Type B pancreatic cell (in vitro differentiated cells): ENCODE results near the gene SEC16B. TPM values are rescaled to one million over a fixed set of nuclear protein-coding genes. Genes with fewer than 3 reads are reported as not detected.

ENCODE experiments used
- DNase-seq: peaks from one replicate; pipeline ENCODE4 v3.0.0; 2021; ENCODE audit warnings: mixed read lengths; ENCODE audit not compliant: unreplicated experiment; ENCODE audit errors: extremely low spot score
- H3K27ac Mint-ChIP-seq: 2 replicates; pipeline ENCODE4 v1.8.0; 2021; ENCODE audit warnings: mild to moderate bottlenecking, mixed read lengths
- H3K27me3 Mint-ChIP-seq: 2 replicates; pipeline ENCODE4 v1.8.0; 2021; ENCODE audit warnings: mixed read lengths
- H3K36me3 Mint-ChIP-seq: 2 replicates; pipeline ENCODE4 v1.8.0; 2021; ENCODE audit warnings: mixed read lengths
- H3K4me1 Mint-ChIP-seq: one replicate; pipeline ENCODE4 v1.8.0; 2021; ENCODE audit warnings: mixed read lengths; ENCODE audit not compliant: unreplicated experiment
- H3K4me3 Mint-ChIP-seq: 2 replicates; pipeline ENCODE4 v1.8.0; 2021; ENCODE audit warnings: mild to moderate bottlenecking, mixed read lengths
- H3K9me3 Mint-ChIP-seq: 2 replicates; pipeline ENCODE4 v1.8.0; 2021; ENCODE audit warnings: mixed read lengths
- total RNA-seq: library from RNA; stranded (reverse); gene quantifications from 2 replicates; pipeline ENCODE4 v1.2.1, GENCODE V29; 2021; ENCODE audit warnings: low replicate concordance
- TF ChIP-seq, protein P1 (sequence below): fragments of 200-600 bp; sonication (generic); conservative IDR thresholded peaks from 2 replicates; pipeline ENCODE4 v1.5.0; 2021; ENCODE audit warnings: antibody characterized with exemption, mild to moderate bottlenecking

SEC16B gene
- total RNA-seq, 1 donor from 2014 or later = 1.3 TPM

DNA sequence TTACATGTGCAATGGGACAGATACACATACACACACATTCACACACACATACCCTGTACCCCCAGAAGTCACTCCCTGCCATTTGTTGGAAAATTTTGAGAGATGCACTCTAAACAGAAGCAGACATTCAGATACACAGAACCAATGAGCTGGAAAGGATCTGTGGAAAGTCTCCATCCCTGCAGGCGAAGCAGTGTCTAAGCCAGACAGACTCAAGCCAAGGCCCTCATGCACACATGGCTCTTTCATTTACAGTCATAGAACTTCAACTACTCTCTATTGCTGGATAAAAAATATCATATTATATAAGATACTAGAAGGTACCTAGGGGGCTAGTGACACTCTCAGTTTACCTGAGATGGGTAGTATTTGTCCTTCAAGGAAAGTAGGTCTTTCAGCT, 7.3 kb upstream of the SEC16B start:
- no peaks in the 10 kb centered on the region for H3K9me3 Mint-ChIP-seq
- no peak overlapping the region for H3K27ac Mint-ChIP-seq
- peaks cover 7% of the 10 kb centered on the region for H3K4me1 Mint-ChIP-seq
- no peak for DNase-seq
- H3K36me3 Mint-ChIP-seq = no peaks in the 10 kb centered on the region
- H3K4me3 Mint-ChIP-seq = no peak overlapping the region
- TF ChIP-seq, protein P1, sequence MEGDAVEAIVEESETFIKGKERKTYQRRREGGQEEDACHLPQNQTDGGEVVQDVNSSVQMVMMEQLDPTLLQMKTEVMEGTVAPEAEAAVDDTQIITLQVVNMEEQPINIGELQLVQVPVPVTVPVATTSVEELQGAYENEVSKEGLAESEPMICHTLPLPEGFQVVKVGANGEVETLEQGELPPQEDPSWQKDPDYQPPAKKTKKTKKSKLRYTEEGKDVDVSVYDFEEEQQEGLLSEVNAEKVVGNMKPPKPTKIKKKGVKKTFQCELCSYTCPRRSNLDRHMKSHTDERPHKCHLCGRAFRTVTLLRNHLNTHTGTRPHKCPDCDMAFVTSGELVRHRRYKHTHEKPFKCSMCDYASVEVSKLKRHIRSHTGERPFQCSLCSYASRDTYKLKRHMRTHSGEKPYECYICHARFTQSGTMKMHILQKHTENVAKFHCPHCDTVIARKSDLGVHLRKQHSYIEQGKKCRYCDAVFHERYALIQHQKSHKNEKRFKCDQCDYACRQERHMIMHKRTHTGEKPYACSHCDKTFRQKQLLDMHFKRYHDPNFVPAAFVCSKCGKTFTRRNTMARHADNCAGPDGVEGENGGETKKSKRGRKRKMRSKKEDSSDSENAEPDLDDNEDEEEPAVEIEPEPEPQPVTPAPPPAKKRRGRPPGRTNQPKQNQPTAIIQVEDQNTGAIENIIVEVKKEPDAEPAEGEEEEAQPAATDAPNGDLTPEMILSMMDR = no peak
- H3K27me3 Mint-ChIP-seq = peaks cover 8% of the 10 kb centered on the region

DNA sequence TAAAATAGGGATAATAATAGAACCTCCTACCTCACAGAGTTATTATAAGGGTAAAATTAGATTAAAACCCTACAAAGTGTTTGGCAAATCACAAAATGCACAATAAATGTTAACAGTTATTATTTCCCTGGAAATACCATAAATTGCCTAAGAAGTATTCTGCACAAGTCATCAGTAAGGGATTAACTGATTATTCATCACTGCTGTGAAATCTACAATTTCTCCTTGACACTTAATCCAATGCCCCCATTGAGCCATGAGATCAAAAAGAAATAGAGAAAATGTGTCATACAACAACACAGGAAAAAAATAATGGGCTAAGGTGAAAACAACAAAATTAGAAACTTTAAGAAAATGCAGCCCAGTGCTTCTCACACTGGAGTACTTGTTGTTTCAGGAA, 6.7 kb upstream of the SEC16B start:
- Mint-ChIP-seq H3K4me1 (peaks cover 7% of the 10 kb centered on the region), H3K9me3 (no peaks in the 10 kb centered on the region), H3K36me3 (no peaks in the 10 kb centered on the region), H3K27ac (no peak overlapping the region), H3K4me3 (no peak overlapping the region), H3K27me3 (peaks cover 8% of the 10 kb centered on the region)
- DNase-seq = no peak
- TF ChIP-seq, protein P1 = no peak

DNA sequence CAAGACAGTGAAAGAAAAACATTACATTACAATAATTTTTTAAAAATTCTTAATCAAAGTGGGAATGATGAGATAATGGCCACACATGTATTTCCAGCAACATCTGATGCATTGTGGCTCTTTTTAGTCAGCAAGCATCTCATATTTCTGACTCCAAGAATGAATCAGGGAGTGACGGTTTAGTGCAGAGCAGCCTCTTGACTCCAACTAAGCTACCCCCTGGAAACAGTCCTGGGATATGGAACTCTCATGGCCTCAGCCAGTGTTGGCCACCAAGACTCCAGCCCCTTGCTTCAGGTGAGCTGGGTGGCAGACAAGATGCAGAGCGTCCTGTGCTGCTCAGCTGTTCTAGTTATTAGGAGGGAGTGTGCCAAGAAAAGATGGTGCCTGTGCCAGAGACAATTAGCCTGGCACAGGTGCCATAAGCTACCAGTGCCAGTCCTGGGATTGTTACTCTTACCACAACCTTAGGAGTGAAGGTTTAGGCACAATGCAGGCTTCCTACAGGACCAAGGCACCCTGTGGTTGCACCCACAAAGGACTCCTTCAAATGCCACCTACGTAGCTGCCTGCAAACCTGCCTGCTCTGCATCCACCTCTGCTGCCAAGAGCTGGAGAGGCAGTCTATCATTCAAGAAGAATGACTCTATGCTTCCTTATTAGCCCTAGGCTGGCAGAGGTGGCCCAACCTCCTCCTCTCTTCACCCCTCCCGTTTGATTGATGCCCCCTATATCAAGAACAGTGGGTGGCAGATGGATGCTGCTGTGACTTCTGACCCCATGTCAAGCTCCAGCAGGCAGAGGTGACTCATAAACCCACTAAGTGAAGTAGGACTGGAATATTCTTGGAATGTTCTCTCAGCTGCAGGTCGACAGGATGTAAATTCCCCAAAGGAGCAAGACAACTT, 6.0 kb upstream of the SEC16B start:
- TF ChIP-seq, protein P1 = no peak
- H3K9me3 Mint-ChIP-seq = no peaks in the 10 kb centered on the region
- H3K4me3 Mint-ChIP-seq = no peak overlapping the region
- H3K27ac Mint-ChIP-seq = no peak overlapping the region
- H3K4me1 Mint-ChIP-seq = peaks cover 7% of the 10 kb centered on the region
- DNase-seq = no peak
- no peaks in the 10 kb centered on the region for H3K36me3 Mint-ChIP-seq
- H3K27me3 Mint-ChIP-seq = peaks cover 8% of the 10 kb centered on the region

DNA sequence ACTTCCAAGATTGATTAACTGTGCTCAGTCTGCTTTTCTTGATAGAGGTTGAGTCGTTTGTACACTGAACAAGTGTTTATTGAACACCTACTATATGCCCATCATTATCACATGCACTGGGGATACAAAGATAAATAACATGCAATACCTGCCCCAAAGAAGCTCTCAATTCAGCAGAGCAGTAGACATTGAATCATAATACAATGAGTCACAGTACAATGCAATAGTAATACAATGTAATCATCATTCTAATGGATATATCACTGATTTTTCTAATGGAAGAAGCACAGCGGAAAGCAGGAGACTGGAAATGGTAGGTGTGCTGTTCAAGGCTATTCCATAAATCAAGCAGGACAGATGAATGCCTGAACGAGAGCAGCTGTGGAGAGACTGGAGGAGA, 3.7 kb upstream of the SEC16B start:
- Mint-ChIP-seq H3K4me1 (peaks cover 7% of the 10 kb centered on the region), H3K27ac (no peak overlapping the region), H3K36me3 (no peaks in the 10 kb centered on the region), H3K27me3 (peaks cover 8% of the 10 kb centered on the region), H3K9me3 (no peaks in the 10 kb centered on the region), H3K4me3 (no peak overlapping the region)
- TF ChIP-seq, protein P1 = no peak
- no peak for DNase-seq

DNA sequence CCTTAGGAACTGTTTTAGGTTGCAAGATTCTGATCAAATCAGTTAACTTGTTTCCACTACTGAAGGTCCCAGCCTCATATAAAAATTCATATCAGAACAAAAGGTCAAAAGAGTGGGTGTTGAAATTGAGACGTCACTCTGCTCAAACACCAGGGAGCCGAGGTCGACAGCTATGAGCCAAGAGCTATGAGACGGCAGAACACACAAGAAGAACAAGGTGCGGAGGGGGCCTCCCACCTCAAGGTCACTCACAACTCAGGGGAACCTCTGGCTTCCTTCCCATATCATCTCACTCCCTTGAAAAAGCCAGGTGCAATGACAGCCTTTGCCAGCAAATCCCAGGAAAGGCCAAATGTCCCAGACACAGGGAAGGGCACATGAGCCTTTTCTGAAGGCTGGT, 749 bp downstream of the SEC16B start:
- Mint-ChIP-seq H3K4me3 (no peak overlapping the region), H3K27me3 (peaks cover 1% of the 10 kb centered on the region), H3K27ac (no peak overlapping the region), H3K4me1 (no peaks in the 10 kb centered on the region), H3K9me3 (no peaks in the 10 kb centered on the region), H3K36me3 (no peaks in the 10 kb centered on the region)
- DNase-seq = no peak
- TF ChIP-seq, protein P1 = no peak
